IPS-NIHi7 (cell line): ENCODE results near the gene ESPN.
A peak's percentile ranks its signal among the peaks of the same experiment; 100 is the strongest.

ENCODE experiments used
- DNase-seq: peaks from one replicate; pipeline ENCODE4 v3.0.0; 2012; ENCODE audit warnings: mixed read lengths; ENCODE audit errors: extremely low spot score

Gene ESPN

GRCh38 chr1:6497215-6497866 is 72.8 kb downstream of the ESPN start:
- DNase-seq: peak; percentile 89

- no peak for DNase-seq
Observed at GRCh38 chr1:6497867-6498575, 73.4 kb downstream of the ESPN start.

- no peak for DNase-seq
Observed at GRCh38 chr1:6498576-6499111, 74.1 kb downstream of the ESPN start.

- DNase-seq: no peak
Observed at GRCh38 chr1:6499296-6499695, 74.7 kb downstream of the ESPN start.

GRCh38 chr1:6500544-6501278 is 76.1 kb downstream of the ESPN start:
- DNase-seq: no peak

GRCh38 chr1:6501279-6501813 is 76.8 kb downstream of the ESPN start:
- no peak for DNase-seq

GRCh38 chr1:6502000-6502891 is 77.7 kb downstream of the ESPN start:
- DNase-seq: no peak

- no peak for DNase-seq
Observed at GRCh38 chr1:6503884-6504602, 79.5 kb downstream of the ESPN start.

GRCh38 chr1:6504887-6505286 is 80.3 kb downstream of the ESPN start:
- DNase-seq: no peak

GRCh38 chr1:6505367-6506209 is 81.0 kb downstream of the ESPN start:
- DNase-seq: no peak

- no peak for DNase-seq
Observed at GRCh38 chr1:6506210-6507036, 81.8 kb downstream of the ESPN start.

- DNase-seq: no peak
Observed at GRCh38 chr1:6507037-6507428, 82.5 kb downstream of the ESPN start.

GRCh38 chr1:6507461-6507911 is 82.9 kb downstream of the ESPN start:
- no peak for DNase-seq

- DNase-seq: no peak
Observed at GRCh38 chr1:6508154-6508815, 83.7 kb downstream of the ESPN start.

- DNase-seq: no peak
Observed at GRCh38 chr1:6508816-6509189, 84.2 kb downstream of the ESPN start.

- DNase-seq: no peak
Observed at GRCh38 chr1:6509220-6509918, 84.8 kb downstream of the ESPN start.

GRCh38 chr1:6509919-6510291 is 85.3 kb downstream of the ESPN start:
- no peak for DNase-seq

GRCh38 chr1:6510493-6510892 is 85.9 kb downstream of the ESPN start:
- no peak for DNase-seq
